GM12878 (cell line): ENCODE data around the gene NINL. TPM values are rescaled to one million over a fixed set of nuclear protein-coding genes. Genes with fewer than 3 reads are reported as not detected.

Experiments
- ATAC-seq: fragments of 200-7000 bp; cut with Tn5 transposase; 3 replicates; pipeline ENCODE4 v1.9.1; 2020; ENCODE audit warnings: mild to moderate bottlenecking, moderate library complexity
- BruUV-seq: library from RNA; stranded (reverse); fragments of 400-500 nt; replicated peaks from 2 replicates; lab custom pipeline; 2021; lab: Mats Ljungman, UMichigan
- CTCF ChIA-PET: fragments of 300-600 bp; sonication (Branson Sonifier 250); formaldehyde crosslinking; extraction: SDS; loops from one replicate; lab custom pipeline; 2021; ENCODE audit warnings: inconsistent platforms; lab: Yijun Ruan, JAX
- POLR2A ChIA-PET: fragments of 350-600 bp; formaldehyde crosslinking; extraction: SDS; loops from one replicate; lab custom pipeline; 2021; ENCODE audit warnings: inconsistent platforms; lab: Charles Lee
- RAD21 ChIA-PET: fragments of 300-600 bp; sonication (Branson Sonifier 250); formaldehyde crosslinking; loops from one replicate; lab custom pipeline; 2023; ENCODE audit warnings: antibody characterized with exemption; ENCODE audit not compliant: unreplicated experiment; lab: Charles Lee
- SMC1A ChIA-PET: fragments of 300-600 bp; sonication (Branson Sonifier 250); formaldehyde crosslinking; loops from one replicate; lab custom pipeline; 2023; ENCODE audit not compliant: unreplicated experiment, uncharacterized antibody; lab: Charles Lee
- DNase-seq: peaks from one replicate; pipeline ENCODE4 v3.0.0-alpha.2; 2011; ENCODE audit warnings: low read depth, low spot score
- FAIRE-seq: peaks from 3 replicates; lab custom pipeline; 2011; peaks lifted over from hg19 to GRCh38; lab: Jason Lieb, UNC
- H2AFZ ChIP-seq: 2 replicates; pipeline ENCODE4 v1.6.0; 2011; ENCODE audit warnings: low read depth, low read length, control low read depth; ENCODE audit not compliant: control insufficient read depth
- H3K27ac ChIP-seq: 2 replicates; pipeline ENCODE4 v1.5.1; 2011; ENCODE audit warnings: control low read depth; ENCODE audit not compliant: control insufficient read depth, insufficient read depth
- H3K27me3 ChIP-seq, 2 experiments: replicated peaks in 1 of 2; 2 replicates each; pipeline versions ENCODE4 v1.6.0 to v1.6.1; 2011; ENCODE audit warnings: low read length in 1 of 2; ENCODE audit not compliant: control insufficient read depth in 2 of 2, insufficient read depth in 2 of 2
- H3K36me3 ChIP-seq, 2 experiments: 2 replicates each; pipeline ENCODE4 v1.5.1; 2011; ENCODE audit warnings: low read length in 1 of 2; ENCODE audit not compliant: control insufficient read depth in 2 of 2, insufficient read depth in 2 of 2
- H3K4me1 ChIP-seq: 2 replicates; pipeline ENCODE4 v1.6.1; 2011; ENCODE audit warnings: mild to moderate bottlenecking, low read length, moderate library complexity, mixed read lengths; ENCODE audit not compliant: control insufficient read depth, insufficient read depth
- H3K4me2 ChIP-seq: 2 replicates; pipeline ENCODE4 v1.6.0; 2011; ENCODE audit warnings: control low read depth; ENCODE audit not compliant: control insufficient read depth, insufficient read depth
- H3K4me3 ChIP-seq: fragments of 200-600 bp; sonication (generic); 2 replicates; pipeline ENCODE4 v1.5.1; 2016
- H3K79me2 ChIP-seq: 2 replicates; pipeline ENCODE4 v1.6.0; 2011; ENCODE audit warnings: low read length; ENCODE audit not compliant: control insufficient read depth, insufficient read depth
- H3K9ac ChIP-seq: 2 replicates; pipeline ENCODE4 v1.8.0; 2011; ENCODE audit warnings: low read length, control low read depth, mixed read lengths; ENCODE audit not compliant: control insufficient read depth, insufficient read depth
- H3K9me3 ChIP-seq: replicated peaks from 3 replicates; pipeline ENCODE4 v1.5.1; 2011; ENCODE audit warnings: mild to moderate bottlenecking, low read length; ENCODE audit not compliant: control insufficient read depth, insufficient read depth
- H4K20me1 ChIP-seq: 2 replicates; pipeline ENCODE4 v1.6.0; 2011; ENCODE audit not compliant: control insufficient read depth, insufficient read depth
- CHD2 ChIP-seq: IDR thresholded peaks from 2 replicates; pipeline ENCODE4 v1.6.1; 2011; ENCODE audit warnings: low read depth, low read length, improper control_type of control experiment, borderline replicate concordance
- IRF5 ChIP-seq: fragments of 450-650 bp; IDR thresholded peaks from 2 replicates; pipeline ENCODE4 v1.6.1; 2017; ENCODE audit warnings: borderline replicate concordance
- JUND ChIP-seq: IDR thresholded peaks from 2 replicates; pipeline ENCODE4 v1.6.1; 2012; ENCODE audit warnings: low read depth, mild to moderate bottlenecking, low read length, improper control_type of control experiment, moderate library complexity
- PBX3 ChIP-seq: IDR thresholded peaks from 2 replicates; pipeline ENCODE4 v1.6.1; 2011; ENCODE audit warnings: mild to moderate bottlenecking, low read depth, low read length, moderate library complexity; ENCODE audit not compliant: insufficient replicate concordance
- PML ChIP-seq: IDR thresholded peaks from 2 replicates; pipeline ENCODE4 v1.6.1; 2012; ENCODE audit warnings: low read length, inconsistent platforms
- SUPT20H ChIP-seq: IDR thresholded peaks from 2 replicates; pipeline ENCODE4 v1.6.1; 2011; ENCODE audit warnings: low read depth, mild to moderate bottlenecking, low read length, moderate library complexity, borderline replicate concordance; ENCODE audit not compliant: control insufficient read depth
- SUZ12 ChIP-seq: fragments of 200-600 bp; sonication (generic); IDR thresholded peaks from one replicate; pipeline ENCODE4 v1.6.1; 2018; ENCODE audit warnings: antibody characterized with exemption, mild to moderate bottlenecking; ENCODE audit not compliant: unreplicated experiment
- TCF7 ChIP-seq: IDR thresholded peaks from 2 replicates; pipeline ENCODE4 v1.6.1; 2014; ENCODE audit warnings: antibody characterized with exemption, borderline replicate concordance
- WRNIP1 ChIP-seq: IDR thresholded peaks from 2 replicates; pipeline ENCODE4 v1.6.1; 2011; ENCODE audit warnings: low read depth, low read length, improper control_type of control experiment, borderline replicate concordance
- ZBTB40 ChIP-seq: fragments of 450-650 bp; IDR thresholded peaks from 2 replicates; pipeline ENCODE4 v1.6.1; 2016; ENCODE audit warnings: mild to moderate bottlenecking, moderate library complexity, borderline replicate concordance
- ZSCAN29 ChIP-seq: fragments of 450-650 bp; IDR thresholded peaks from 2 replicates; pipeline ENCODE4 v1.6.1; 2017; ENCODE audit warnings: mild to moderate bottlenecking, moderate library complexity
- WGBS: methylation state at CpG from one replicate; pipeline ENCODE4 v1.1.6; 2016; ENCODE audit warnings: low lambda C conversion rate; ENCODE audit not compliant: insufficient replicate concordance, insufficient coverage; ENCODE audit errors: missing lambda C conversion rate; 5-methylcytosine and 5-hydroxymethylcytosine counted together
- in situ Hi-C: fragments of 300-500 bp; cut with MboI; formaldehyde crosslinking; loops from 9 replicates; pipeline ENCODE4 v1.14.3; 2018; ENCODE audit warnings: mixed read lengths
- intact Hi-C: fragments of 100-400 bp; cut with micrococcal nuclease; formaldehyde crosslinking; loops from one replicate; pipeline ENCODE4 v1.14.2; 2022; ENCODE audit not compliant: unreplicated experiment
- polyA plus RNA-seq, 11 experiments: library from polyadenylated mRNA; depleted of rRNA in 4 of 11; unstranded in 6 of 11; stranded (reverse) in 5 of 11; fragments of >200 nt; fragmentation: Nextera tagmentation in 4 of 11; fragmentation: Illumina TruSeq in 1 of 11; extraction: Ambion mirVana in 4 of 11; extraction: Trizol in 1 of 11; gene quantifications; 1 replicate in 1 of 11; 2 replicates in 10 of 11; pipeline versions ENCODE4 v1.2.1 to v1.2.3, GENCODE V29; 2011 to 2016; ENCODE audit warnings: inconsistent platforms in 2 of 11, missing spikeins in 2 of 11, low read depth in 1 of 11
- total RNA-seq, 4 experiments: library from RNA; depleted of rRNA in 3 of 4; stranded (reverse); fragments of >200 nt in 3 of 4; fragmentation: Illumina TruSeq in 1 of 4; extraction: Trizol in 1 of 4; gene quantifications; 2 replicates each; pipeline versions ENCODE4 v1.2.1 to v1.2.3, GENCODE V29; 2013 to 2021

NINL gene
- total and polyA plus RNA-seq, 10 of the 15 experiments (the other 5 are each of a cell fraction or from before 2014, with no cell fraction given), result 0.04 to 0.77 (median 0.23) TPM; not detected in 1

GRCh38 chr20:25444556-25444955 lies 140.8 kb downstream of the NINL start:
- Histone ChIP-seq H3K4me3 (no peak overlapping the region), H3K79me2 (no peaks in the 10 kb centered on the region), H3K4me2 (no peak overlapping the region), H3K27me3 (no peaks in the 10 kb centered on the region), H4K20me1 (no peaks in the 10 kb centered on the region), H2AFZ (no peak overlapping the region), H3K36me3 (peaks cover 1 to 21% of the 10 kb centered on the region in 2 experiments; a peak in 3 of 4 replicates), H3K4me1 (no peaks in the 10 kb centered on the region), H3K9me3 (no peaks in the 10 kb centered on the region), H3K27ac (no peak overlapping the region), H3K9ac (no peak overlapping the region)
- 100% methylated on average over 4 of the region's 4 CpGs for WGBS
- intact Hi-C loops, result loop anchor here (5.0 kb wide), 1 partner anchor 178 kb away; the partner anchor contains the start of gene NANP
- FAIRE-seq (no peak), ATAC-seq (no peak), DNase-seq (no peak)
- BruUV-seq, result no TSS peak
- ChIA-PET RAD21 (no interaction called here), SMC1A (no interaction called here), CTCF (no interaction called here), POLR2A (interaction anchor here (0.7 kb wide), 1 partner anchor 13 kb away, joined by 3 read pairs; no protein-coding TSS in a partner anchor)
- TF ChIP-seq CHD2, result no peak
- no peak for TF ChIP-seq IRF5
- TF ChIP-seq ZSCAN29, result no peak
- no peak for TF ChIP-seq ZBTB40
- TF ChIP-seq WRNIP1, result no peak
- TF ChIP-seq TCF7, result no peak
- no peak for TF ChIP-seq PBX3
- TF ChIP-seq JUND, result no peak
- no peak for TF ChIP-seq PML
- TF ChIP-seq SUPT20H, result no peak
- TF ChIP-seq SUZ12, result no peak
- in situ Hi-C loops, result loop anchor here (10.0 to 25.0 kb wide), 3 partner anchors 60 to 1482 kb away; no protein-coding TSS in a partner anchor
